H9 (cell line): ENCODE results near the gene SPRN. TPM values are rescaled to one million over a fixed set of nuclear protein-coding genes. Genes with fewer than 3 reads are reported as not detected.

Source experiments
- DNase-seq: peaks from one replicate; pipeline ENCODE4 v3.0.0-alpha.2; 2017
- H2AFZ ChIP-seq: one replicate; pipeline ENCODE4 v1.6.1; 2013; ENCODE audit warnings: mild to moderate bottlenecking, low read length, control low read depth, moderate library complexity
- H2AK5ac ChIP-seq: 2 replicates; pipeline ENCODE4 v1.6.1; 2013; ENCODE audit warnings: low read length, control low read depth, mixed read lengths; ENCODE audit not compliant: insufficient read length
- H2BK120ac ChIP-seq: one replicate; pipeline ENCODE4 v1.6.1; 2013; ENCODE audit warnings: low read depth, mild to moderate bottlenecking, low read length, control low read depth, inconsistent platforms; ENCODE audit not compliant: poor library complexity, severe bottlenecking
- H2BK12ac ChIP-seq: 2 replicates; pipeline ENCODE4 v1.6.1; 2013; ENCODE audit warnings: low read length, control low read depth, mixed read lengths, low read depth; ENCODE audit not compliant: insufficient read length
- H2BK15ac ChIP-seq: 2 replicates; pipeline ENCODE4 v1.6.1; 2013; ENCODE audit warnings: low read depth, low read length, control low read depth
- H2BK20ac ChIP-seq: one replicate; pipeline ENCODE4 v1.6.1; 2013; ENCODE audit warnings: low read depth, mild to moderate bottlenecking, low read length, control low read depth, inconsistent platforms; ENCODE audit not compliant: poor library complexity, severe bottlenecking
- H2BK5ac ChIP-seq: 2 replicates; pipeline ENCODE4 v1.6.1; 2013; ENCODE audit warnings: low read length, control low read depth, mixed read lengths; ENCODE audit not compliant: insufficient read length
- H3K14ac ChIP-seq: 2 replicates; pipeline ENCODE4 v1.6.1; 2013; ENCODE audit warnings: low read length, control low read depth; ENCODE audit not compliant: insufficient read depth
- H3K18ac ChIP-seq: 2 replicates; pipeline ENCODE4 v1.6.1; 2013; ENCODE audit warnings: low read depth, mild to moderate bottlenecking, mixed read lengths, low read length, control low read depth; ENCODE audit not compliant: insufficient read length
- H3K23ac ChIP-seq: 2 replicates; pipeline ENCODE4 v1.6.1; 2013; ENCODE audit warnings: low read length, control low read depth, mixed read lengths, low read depth; ENCODE audit not compliant: insufficient read length
- H3K23me2 ChIP-seq: 2 replicates; pipeline ENCODE4 v1.6.1; 2013; ENCODE audit warnings: low read depth, mild to moderate bottlenecking, mixed read lengths, low read length, control low read depth; ENCODE audit not compliant: insufficient read length, poor library complexity, severe bottlenecking
- H3K27ac ChIP-seq: 2 replicates; pipeline ENCODE4 v1.5.1; 2013; ENCODE audit warnings: low read length, control low read depth, mixed read lengths, low read depth; ENCODE audit not compliant: insufficient read length
- H3K27me3 ChIP-seq: 2 replicates; pipeline ENCODE4 v1.6.1; 2013; ENCODE audit warnings: low read length, control low read depth, inconsistent platforms; ENCODE audit not compliant: insufficient read depth
- H3K4ac ChIP-seq: 2 replicates; pipeline ENCODE4 v1.6.1; 2013; ENCODE audit warnings: low read depth, mild to moderate bottlenecking, control low read depth, inconsistent platforms, low read length, moderate library complexity
- H3K4me1 ChIP-seq: 2 replicates; pipeline ENCODE4 v1.6.1; 2013; ENCODE audit warnings: low read length, control low read depth, inconsistent platforms; ENCODE audit not compliant: insufficient read depth
- H3K4me2 ChIP-seq: 2 replicates; pipeline ENCODE4 v1.6.1; 2013; ENCODE audit warnings: low read length, control low read depth, mixed read lengths; ENCODE audit not compliant: insufficient read length, insufficient read depth
- H3K56ac ChIP-seq: 2 replicates; pipeline ENCODE4 v1.6.1; 2013; ENCODE audit warnings: low read depth, mild to moderate bottlenecking, mixed read lengths, low read length, control low read depth; ENCODE audit not compliant: insufficient read length
- H3K79me1 ChIP-seq: 2 replicates; pipeline ENCODE4 v1.6.1; 2013; ENCODE audit warnings: low read depth, mild to moderate bottlenecking, moderate library complexity, low read length, control low read depth, inconsistent platforms; ENCODE audit not compliant: insufficient read depth, poor library complexity, severe bottlenecking
- H3K79me2 ChIP-seq: 2 replicates; pipeline ENCODE4 v1.6.1; 2013; ENCODE audit warnings: low read length, control low read depth, inconsistent platforms; ENCODE audit not compliant: insufficient read depth
- H3K9ac ChIP-seq: 2 replicates; pipeline ENCODE4 v1.6.1; 2013; ENCODE audit warnings: low read length, control low read depth, mixed read lengths; ENCODE audit not compliant: insufficient read length; ENCODE audit errors: extremely low read depth
- H3K9me3 ChIP-seq: one replicate; pipeline ENCODE4 v1.6.1; 2013; ENCODE audit warnings: low read depth, low read length, inconsistent platforms; ENCODE audit not compliant: control insufficient read depth
- H3T11ph ChIP-seq: one replicate; pipeline ENCODE4 v1.6.1; 2013; ENCODE audit warnings: mild to moderate bottlenecking, low read length, control low read depth, inconsistent platforms
- H4K20me1 ChIP-seq: one replicate; pipeline ENCODE4 v1.6.1; 2013; ENCODE audit not compliant: control insufficient read depth, insufficient read length, insufficient read depth
- H4K5ac ChIP-seq: 2 replicates; pipeline ENCODE4 v1.6.1; 2013; ENCODE audit warnings: low read depth, mild to moderate bottlenecking, mixed read lengths, low read length, control low read depth; ENCODE audit not compliant: insufficient read length
- H4K8ac ChIP-seq: replicated peaks from 2 replicates; pipeline ENCODE4 v1.6.1; 2013; ENCODE audit warnings: low read length, control low read depth, mixed read lengths, low read depth; ENCODE audit not compliant: insufficient read length
- H4K91ac ChIP-seq: 2 replicates; pipeline ENCODE4 v1.6.1; 2013; ENCODE audit warnings: low read depth, mild to moderate bottlenecking, moderate library complexity, mixed read lengths, low read length, control low read depth; ENCODE audit not compliant: insufficient read length
- H3K27ac Mint-ChIP-seq, 3 experiments: 2 replicates in 2 of 3; 3 replicates in 1 of 3; pipeline ENCODE4 v1.8.0; 2020 to 2021; ENCODE audit warnings: mixed read lengths in 3 of 3, mild to moderate bottlenecking in 1 of 3, moderate library complexity in 1 of 3
- H3K27me3 Mint-ChIP-seq: 2 replicates; pipeline ENCODE4 v1.8.0; 2021; ENCODE audit warnings: low read depth, mild to moderate bottlenecking, moderate library complexity, mixed read lengths
- H3K36me3 Mint-ChIP-seq, 3 experiments: 2 replicates in 2 of 3; 3 replicates in 1 of 3; pipeline ENCODE4 v1.8.0; 2020 to 2021; ENCODE audit warnings: low read depth in 3 of 3, mixed read lengths in 3 of 3; ENCODE audit not compliant: insufficient read depth in 1 of 3
- H3K4me1 Mint-ChIP-seq, 2 experiments: 2 replicates each; pipeline ENCODE4 v1.8.0; 2020; ENCODE audit warnings: mixed read lengths in 2 of 2
- H3K4me3 Mint-ChIP-seq, 2 experiments: 2 replicates in 1 of 2; 3 replicates in 1 of 2; pipeline ENCODE4 v1.8.0; 2020 to 2021; ENCODE audit warnings: mild to moderate bottlenecking in 2 of 2, mixed read lengths in 2 of 2, moderate library complexity in 1 of 2
- H3K9me3 Mint-ChIP-seq, 2 experiments: 2 replicates in 1 of 2; 3 replicates in 1 of 2; pipeline ENCODE4 v1.8.0; 2020; ENCODE audit warnings: mild to moderate bottlenecking in 2 of 2, mixed read lengths in 2 of 2, moderate library complexity in 1 of 2
- CTCF ChIP-seq: fragments of 200-600 bp; sonication (generic); conservative IDR thresholded peaks from 3 replicates; pipeline ENCODE4 v1.8.0; 2021; ENCODE audit warnings: antibody characterized with exemption, mild to moderate bottlenecking
- WGBS: extraction: QIAGEN DNeasy Blood & Tissue Kit; methylation state at CpG from one replicate; pipeline ENCODE4 v1.1.7; 2013; ENCODE audit warnings: missing lambda C conversion rate, low lambda C conversion rate, mixed read lengths; ENCODE audit not compliant: insufficient read length; ENCODE audit errors: extremely low coverage; 5-methylcytosine and 5-hydroxymethylcytosine counted together
- total RNA-seq: library from RNA; stranded (reverse); gene quantifications from 2 replicates; pipeline ENCODE4 v1.2.1, GENCODE V29; 2021

SPRN gene
- total RNA-seq, 1 experiment from 2014 or later = 0.42 TPM

DNA sequence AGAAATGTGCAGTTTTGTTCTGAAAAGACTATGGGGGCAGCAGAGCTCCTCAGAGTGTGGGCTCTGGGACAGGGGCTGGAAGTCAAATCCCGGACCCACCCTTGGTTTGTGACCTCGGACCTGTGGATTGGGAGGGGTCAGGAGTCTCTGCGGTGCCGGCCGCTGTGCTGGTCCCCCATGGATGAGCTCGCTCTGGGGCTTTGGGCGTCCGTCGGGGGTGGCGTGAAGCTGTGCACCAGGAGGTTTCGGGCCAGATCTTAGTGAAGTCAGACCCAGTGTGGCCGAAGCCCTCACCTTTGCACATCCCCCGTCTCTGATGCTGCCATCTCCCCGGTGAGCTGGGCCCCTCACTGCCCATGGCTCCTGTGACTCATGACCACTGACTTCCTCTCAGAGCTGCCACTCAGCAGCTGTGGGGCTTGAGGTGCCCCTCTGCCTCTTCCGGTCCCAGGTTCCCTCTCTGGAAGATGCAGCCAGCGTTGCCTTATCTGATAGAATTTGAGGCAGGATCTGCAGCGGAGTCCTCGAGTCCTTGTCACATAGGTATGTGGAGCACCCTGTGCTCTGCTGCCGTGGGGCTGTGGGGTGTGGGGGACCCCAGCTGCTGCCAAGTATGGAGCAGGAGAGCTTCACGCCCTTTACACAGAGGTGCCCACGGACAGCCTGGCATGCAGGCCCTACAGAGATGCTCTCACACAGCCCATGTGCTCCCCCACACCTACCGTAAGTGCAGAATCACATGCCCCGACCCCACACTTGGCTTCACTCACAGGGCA is 18.0 kb upstream of the SPRN start:
- H3K36me3 Mint-ChIP-seq = peaks cover 19 to 37% (median 20%) of the 10 kb centered on the region in 3 experiments
- Histone ChIP-seq H2BK120ac (no peak overlapping the region), H4K20me1 (no peaks in the 10 kb centered on the region), H3K9me3 (peaks cover 78% of the 10 kb centered on the region), H3T11ph (no peak overlapping the region), H3K4me1 (no peaks in the 10 kb centered on the region), H3K27me3 (no peaks in the 10 kb centered on the region), H2BK5ac (no peak overlapping the region), H3K79me2 (no peaks in the 10 kb centered on the region), H3K14ac (no peak overlapping the region), H3K27ac (no peak overlapping the region), H4K5ac (no peak overlapping the region), H3K23ac (no peak overlapping the region), H4K91ac (no peak overlapping the region), H3K9ac (no peak overlapping the region), H2BK12ac (no peak overlapping the region), H3K4me2 (no peak overlapping the region), H3K4ac (no peak overlapping the region), H2AK5ac (no peak overlapping the region), H4K8ac (no peak overlapping the region), H2AFZ (no peak overlapping the region), H2BK15ac (no peak overlapping the region), H3K56ac (no peak overlapping the region), H3K23me2 (no peaks in the 10 kb centered on the region), H2BK20ac (no peak overlapping the region), H3K79me1 (no peaks in the 10 kb centered on the region), H3K18ac (no peak overlapping the region)
- H3K4me3 Mint-ChIP-seq = no peak overlapping the region
- TF ChIP-seq CTCF = no peak
- no peaks in the 10 kb centered on the region for H3K4me1 Mint-ChIP-seq
- no peak overlapping the region for H3K27ac Mint-ChIP-seq
- H3K9me3 Mint-ChIP-seq = peaks cover 79 to 87% of the 10 kb centered on the region in 2 experiments
- DNase-seq = no peak
- H3K27me3 Mint-ChIP-seq = peaks cover 3% of the 10 kb centered on the region
- no CpG with 5 or more reads among the region's 23 CpGs for WGBS
